Kidney epithelial cell (primary cell): Measurements from ENCODE around the gene NPW. TPM values are rescaled to one million over a fixed set of nuclear protein-coding genes. Genes with fewer than 3 reads are reported as not detected.

Source experiments
- DNase-seq: peaks from one replicate; pipeline ENCODE4 v3.0.0-alpha.2; 2010; ENCODE audit warnings: low read depth
- H3K27me3 ChIP-seq: 2 replicates; pipeline ENCODE4 v1.6.0; 2011; ENCODE audit warnings: low read length; ENCODE audit not compliant: control insufficient read depth, insufficient read depth
- H3K36me3 ChIP-seq: 2 replicates; pipeline ENCODE4 v1.5.1; 2011; ENCODE audit warnings: low read length; ENCODE audit not compliant: control insufficient read depth, insufficient read depth
- H3K4me3 ChIP-seq: 2 replicates; pipeline ENCODE4 v1.5.1; 2011; ENCODE audit warnings: low read depth, mild to moderate bottlenecking, control low read depth, low read length
- CTCF ChIP-seq: IDR thresholded peaks from 2 replicates; pipeline ENCODE4 v1.5.1; 2011; ENCODE audit warnings: mild to moderate bottlenecking, moderate library complexity, low read length, control low read depth, inconsistent platforms; ENCODE audit not compliant: insufficient read depth, poor library complexity, severe bottlenecking
- total RNA-seq: library from RNA; depleted of rRNA; stranded (reverse); fragments of >200 nt; gene quantifications from 2 replicates; pipeline ENCODE4 v1.2.3, GENCODE V29; 2015

Gene NPW
- total RNA-seq, 1 donor from 2014 or later = not detected

- peaks cover 25% of the 10 kb centered on the region for H3K27me3 ChIP-seq
- DNase-seq = no peak
- no peak for TF ChIP-seq CTCF
- peaks cover 6% of the 10 kb centered on the region for H3K36me3 ChIP-seq
- no peak overlapping the region for H3K4me3 ChIP-seq
Observed at GRCh38 chr16:1975432-1976215, 44.0 kb upstream of the NPW start.

DNA sequence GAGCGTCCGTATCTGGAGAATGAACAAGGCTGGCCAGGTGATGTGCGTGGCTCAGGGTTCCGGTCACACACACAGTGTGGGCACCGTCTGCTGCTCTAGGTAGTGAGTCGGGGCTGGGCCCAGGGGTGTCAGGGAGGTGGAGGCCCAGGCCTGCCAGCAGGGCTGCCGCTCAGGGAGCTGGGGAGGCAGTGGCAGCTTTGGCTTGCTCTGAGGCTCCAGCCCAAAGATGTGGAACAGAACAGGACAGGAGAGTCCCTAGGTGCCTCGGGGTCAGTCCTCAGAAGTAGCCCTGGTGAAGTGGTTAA is 43.4 kb upstream of the NPW start:
- no peak for TF ChIP-seq CTCF
- Histone ChIP-seq H3K4me3 (no peak overlapping the region), H3K36me3 (peaks cover 6% of the 10 kb centered on the region), H3K27me3 (peaks cover 31% of the 10 kb centered on the region)
- no peak for DNase-seq

- no peak for TF ChIP-seq CTCF
- Histone ChIP-seq H3K36me3 (peaks cover 6% of the 10 kb centered on the region), H3K27me3 (peaks cover 41% of the 10 kb centered on the region), H3K4me3 (no peak overlapping the region)
- DNase-seq = no peak
Observed at GRCh38 chr16:1976951-1977874, 42.4 kb upstream of the NPW start.

DNA sequence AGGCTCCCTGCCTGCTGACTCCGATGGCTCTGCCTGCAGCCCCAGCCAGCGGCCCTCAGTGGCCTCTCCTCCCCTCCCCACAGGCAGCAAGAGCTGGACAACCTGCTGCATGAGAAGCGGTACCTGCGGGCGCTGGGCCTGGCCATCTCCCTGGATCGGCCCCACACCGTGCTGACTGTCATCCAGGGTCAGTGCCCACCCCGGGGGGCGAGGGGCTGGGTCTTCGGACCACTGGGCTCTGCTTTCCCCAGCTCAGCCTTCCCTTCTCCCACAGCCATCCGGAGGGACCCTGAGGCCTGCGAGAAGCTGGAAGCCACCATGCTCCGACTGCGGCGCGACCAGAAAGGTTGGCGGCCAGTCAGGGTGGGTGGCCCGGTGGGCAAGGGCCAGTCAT is 41.7 kb upstream of the NPW start:
- TF ChIP-seq CTCF = no peak
- DNase-seq = no peak
- H3K4me3 ChIP-seq = no peak overlapping the region
- H3K36me3 ChIP-seq = peaks cover 6% of the 10 kb centered on the region
- H3K27me3 ChIP-seq = peaks cover 48% of the 10 kb centered on the region

GRCh38 chr16:1978476-1979120 is 41.0 kb upstream of the NPW start:
- TF ChIP-seq CTCF = no peak
- Histone ChIP-seq H3K27me3 (peaks cover 55% of the 10 kb centered on the region), H3K36me3 (peaks cover 6% of the 10 kb centered on the region), H3K4me3 (no peak overlapping the region)
- DNase-seq = no peak
